HG02763 (cell line): ENCODE results near the gene FAM83E.
"Not testable (repeated sequence)": the region's sequence is repeated elsewhere in the genome, so short reads cannot be mapped to it uniquely, and the experiment has no call there.

Experiments used
- ATAC-seq: cut with Tn5 transposase; IDR thresholded peaks from one replicate; pipeline ENCODE4 v1.9.1; 2021; ENCODE audit warnings: mild to moderate bottlenecking, moderate library complexity; ENCODE audit not compliant: unreplicated experiment

The FAM83E gene

GRCh38 chr19:48578891-48579290, 36.0 kb downstream of the FAM83E start:
- no peak for ATAC-seq

- not testable (repeated sequence) for ATAC-seq
Measured at GRCh38 chr19:48577908-48578307, 37.0 kb downstream of the FAM83E start.

GRCh38 chr19:48575931-48576622, 38.8 kb downstream of the FAM83E start:
- no peak for ATAC-seq

- ATAC-seq = no peak
Measured at GRCh38 chr19:48573163-48573505, 41.7 kb downstream of the FAM83E start.

- no peak for ATAC-seq
Measured at GRCh38 chr19:48571378-48572162, 43.3 kb downstream of the FAM83E start.

- ATAC-seq = no peak
Measured at GRCh38 chr19:48569814-48570213, 45.1 kb downstream of the FAM83E start.

GRCh38 chr19:48568345-48568886, 46.5 kb downstream of the FAM83E start:
- no peak for ATAC-seq

GRCh38 chr19:48565090-48565489, 49.8 kb downstream of the FAM83E start:
- no peak for ATAC-seq
